C4-2B (cell line): ENCODE data around the gene ZC3H12C.

Experiments used
- H3K27ac ChIP-seq: fragments of 450-650 bp; 2 replicates; pipeline ENCODE4 v1.5.1; 2017
- ZFX ChIP-seq: fragments of 450-650 bp; IDR thresholded peaks from 2 replicates; pipeline ENCODE4 v1.6.1; 2017
- TF ChIP-seq, protein P1 (sequence below): fragments of 450-650 bp; conservative IDR thresholded peaks from 2 replicates; pipeline ENCODE4 v1.5.1; 2017; ENCODE audit warnings: mild to moderate bottlenecking

Gene ZC3H12C

DNA sequence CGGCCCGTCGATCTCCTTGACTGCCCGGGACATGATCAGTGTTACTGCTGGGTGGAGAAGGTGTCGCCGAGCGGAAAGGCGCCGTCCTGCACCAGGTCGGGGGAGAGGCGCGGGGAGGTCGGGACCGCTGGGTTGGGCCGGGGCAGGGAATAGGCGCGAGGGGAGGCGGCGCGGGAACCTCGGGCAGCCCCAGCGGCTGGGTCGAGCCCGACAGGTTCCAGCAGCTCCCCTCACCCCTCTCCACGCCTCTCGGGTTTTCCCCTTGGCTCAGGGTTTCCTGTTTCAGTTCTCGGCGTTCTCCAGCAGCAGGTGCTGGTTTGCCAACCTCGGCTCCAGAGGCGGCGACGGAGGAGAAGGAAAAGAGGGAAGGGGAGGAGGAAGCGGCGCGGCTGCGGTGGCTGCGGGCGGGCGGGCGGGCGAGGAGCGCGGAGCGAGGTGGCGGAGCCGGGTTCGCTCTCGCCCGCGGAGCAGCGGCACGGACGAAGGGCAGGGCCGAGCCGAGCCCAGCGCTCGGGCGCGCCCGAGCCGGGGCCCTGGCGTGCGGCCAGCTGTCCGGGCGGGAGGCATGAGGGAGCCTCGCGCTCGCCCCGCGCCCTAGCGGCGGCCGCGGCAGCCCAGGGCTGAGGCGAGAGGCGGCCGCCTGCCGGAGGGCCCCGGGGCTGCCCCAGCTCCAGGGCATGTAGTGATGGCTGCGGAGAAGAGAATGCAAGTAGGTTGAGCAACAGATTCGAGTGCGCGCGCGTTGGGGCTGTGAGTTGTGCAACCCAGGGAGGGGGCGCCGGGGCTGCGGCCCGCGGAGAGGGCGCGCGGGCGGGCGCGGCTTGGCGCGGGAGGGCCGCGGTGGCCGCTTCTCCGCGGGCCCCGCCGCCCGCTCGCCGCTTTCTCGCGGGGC lies at the start of gene ZC3H12C:
Gene ZC3H12C (plus strand): TSS at position 878 of the 892 bp plus-strand sequence. CDS start 20 bp downstream, outside the sequence.
- peak within 1 kb of the TSS; percentile 56; the same call in 1 of the 2 replicates for H3K27ac ChIP-seq
- TF ChIP-seq, protein P1, sequence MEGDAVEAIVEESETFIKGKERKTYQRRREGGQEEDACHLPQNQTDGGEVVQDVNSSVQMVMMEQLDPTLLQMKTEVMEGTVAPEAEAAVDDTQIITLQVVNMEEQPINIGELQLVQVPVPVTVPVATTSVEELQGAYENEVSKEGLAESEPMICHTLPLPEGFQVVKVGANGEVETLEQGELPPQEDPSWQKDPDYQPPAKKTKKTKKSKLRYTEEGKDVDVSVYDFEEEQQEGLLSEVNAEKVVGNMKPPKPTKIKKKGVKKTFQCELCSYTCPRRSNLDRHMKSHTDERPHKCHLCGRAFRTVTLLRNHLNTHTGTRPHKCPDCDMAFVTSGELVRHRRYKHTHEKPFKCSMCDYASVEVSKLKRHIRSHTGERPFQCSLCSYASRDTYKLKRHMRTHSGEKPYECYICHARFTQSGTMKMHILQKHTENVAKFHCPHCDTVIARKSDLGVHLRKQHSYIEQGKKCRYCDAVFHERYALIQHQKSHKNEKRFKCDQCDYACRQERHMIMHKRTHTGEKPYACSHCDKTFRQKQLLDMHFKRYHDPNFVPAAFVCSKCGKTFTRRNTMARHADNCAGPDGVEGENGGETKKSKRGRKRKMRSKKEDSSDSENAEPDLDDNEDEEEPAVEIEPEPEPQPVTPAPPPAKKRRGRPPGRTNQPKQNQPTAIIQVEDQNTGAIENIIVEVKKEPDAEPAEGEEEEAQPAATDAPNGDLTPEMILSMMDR, result peak; percentile 78
- no peak for TF ChIP-seq ZFX

DNA sequence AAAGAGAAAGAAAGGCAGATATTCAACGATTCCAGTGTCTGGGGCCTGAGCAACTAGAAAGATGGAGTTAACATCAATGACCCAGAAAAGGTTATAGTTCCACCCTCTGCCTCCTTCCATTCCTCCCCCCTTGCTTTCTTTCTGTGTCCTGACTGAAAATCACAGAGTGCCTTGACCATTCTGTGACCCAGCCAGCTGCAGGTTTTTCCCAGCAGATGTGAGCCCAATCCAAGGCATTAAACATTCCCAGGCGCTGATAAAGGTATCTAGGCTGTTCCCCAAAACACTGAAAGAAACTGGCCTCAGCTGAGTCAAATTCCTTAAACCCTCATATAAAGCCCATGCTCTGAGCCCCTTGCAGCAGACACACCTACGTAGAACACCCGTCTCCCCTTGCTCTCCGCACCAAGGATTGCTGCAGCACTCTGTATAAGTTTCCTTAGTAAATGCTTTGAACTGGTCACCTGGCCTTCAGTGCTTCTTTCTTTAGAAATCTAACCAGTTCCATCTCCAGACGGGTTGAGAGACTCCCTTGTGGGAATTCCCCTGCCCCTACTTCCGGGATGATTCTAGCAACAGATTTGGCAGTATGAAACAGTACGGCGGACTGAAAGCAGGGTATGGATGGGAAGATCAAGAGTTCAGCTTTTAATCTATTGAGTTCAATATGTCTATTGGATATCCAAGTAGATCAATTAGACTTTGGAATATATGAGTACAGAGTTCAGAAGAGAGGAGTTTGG lies 48.8 kb upstream of the ZC3H12C start:
- no peak for TF ChIP-seq ZFX
- TF ChIP-seq, protein P1, result no peak
- no peak overlapping the region for H3K27ac ChIP-seq

DNA sequence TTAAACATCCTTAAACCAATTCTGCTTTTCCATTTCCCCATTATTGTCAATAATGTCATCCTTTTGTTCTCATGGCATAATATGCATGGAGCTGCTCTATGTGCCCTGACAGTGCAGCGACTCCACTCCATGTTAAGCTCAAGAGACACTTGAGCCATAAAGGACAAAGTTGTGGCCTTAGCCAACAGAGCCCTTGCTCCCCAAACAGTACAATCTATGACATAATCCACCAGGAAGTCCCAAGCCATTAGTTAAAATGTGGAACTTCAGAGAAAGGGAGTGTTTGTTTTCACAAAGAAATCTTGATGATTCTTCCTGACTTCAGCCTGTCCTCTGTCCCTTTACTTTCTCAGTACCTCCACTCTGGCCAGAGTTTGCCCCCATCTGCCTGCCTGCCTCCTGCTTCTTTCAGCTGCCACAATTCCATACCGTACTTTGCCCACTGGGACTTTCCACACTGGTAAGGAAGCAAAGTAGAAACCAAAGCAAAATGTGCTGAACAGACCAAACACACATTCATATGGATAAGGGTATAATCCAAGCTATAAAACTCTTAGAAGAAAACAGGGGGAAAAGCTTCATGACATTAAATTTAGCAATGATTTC lies 46.3 kb upstream of the ZC3H12C start:
- no peak for TF ChIP-seq ZFX
- H3K27ac ChIP-seq, result no peak overlapping the region

DNA sequence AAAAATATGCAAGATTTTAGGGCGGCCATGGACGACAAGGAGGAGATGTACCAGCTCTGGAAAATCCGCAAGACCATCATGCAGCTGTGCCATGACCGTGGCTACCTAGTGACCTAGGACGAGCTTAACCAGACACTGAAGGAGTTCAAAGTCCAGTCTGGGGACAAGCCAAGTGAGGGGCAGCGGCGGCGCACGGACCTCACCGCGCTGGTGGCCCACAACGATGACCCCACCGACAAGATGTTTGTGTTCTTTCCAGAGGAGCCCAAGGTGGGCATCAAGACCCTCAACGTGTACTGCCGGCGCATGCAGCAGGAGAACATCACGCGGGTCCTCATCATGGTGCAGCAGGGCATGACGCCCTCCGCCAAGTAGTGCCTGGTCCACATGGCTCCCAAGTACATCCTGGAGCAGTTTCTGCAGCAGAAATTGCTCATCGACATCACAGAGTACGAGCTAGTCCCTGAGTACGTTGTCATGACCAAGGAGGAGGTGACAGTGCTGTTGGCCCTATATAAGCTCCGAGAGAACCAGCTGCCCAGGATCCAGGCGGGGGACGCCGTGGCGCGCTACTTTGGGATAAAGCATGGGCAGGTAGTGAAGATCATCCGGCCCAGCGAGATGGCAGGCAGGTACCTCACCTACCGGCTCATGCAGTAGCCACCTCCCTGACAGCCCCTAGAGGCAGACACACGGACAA lies 43.5 kb upstream of the ZC3H12C start:
- no peak for TF ChIP-seq ZFX
- TF ChIP-seq, protein P1, result no peak
- no peak overlapping the region for H3K27ac ChIP-seq

DNA sequence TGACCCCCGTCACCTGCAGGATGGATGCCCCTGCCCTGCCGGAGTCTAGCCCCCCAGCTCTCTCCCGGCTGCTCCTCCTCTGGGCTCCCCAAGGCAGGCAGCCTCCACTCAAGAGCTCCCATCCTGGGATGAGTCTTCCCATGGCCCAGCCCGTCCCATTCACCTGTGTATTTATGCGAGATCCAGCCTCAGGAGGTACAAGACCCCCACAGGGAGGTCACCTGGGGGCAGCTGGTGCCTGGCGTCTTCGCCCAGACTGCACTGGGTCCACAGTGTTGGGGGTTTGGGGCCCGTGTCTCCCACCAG lies 43.0 kb upstream of the ZC3H12C start:
- TF ChIP-seq, protein P1, result no peak
- no peak for TF ChIP-seq ZFX
- H3K27ac ChIP-seq, result no peak overlapping the region

DNA sequence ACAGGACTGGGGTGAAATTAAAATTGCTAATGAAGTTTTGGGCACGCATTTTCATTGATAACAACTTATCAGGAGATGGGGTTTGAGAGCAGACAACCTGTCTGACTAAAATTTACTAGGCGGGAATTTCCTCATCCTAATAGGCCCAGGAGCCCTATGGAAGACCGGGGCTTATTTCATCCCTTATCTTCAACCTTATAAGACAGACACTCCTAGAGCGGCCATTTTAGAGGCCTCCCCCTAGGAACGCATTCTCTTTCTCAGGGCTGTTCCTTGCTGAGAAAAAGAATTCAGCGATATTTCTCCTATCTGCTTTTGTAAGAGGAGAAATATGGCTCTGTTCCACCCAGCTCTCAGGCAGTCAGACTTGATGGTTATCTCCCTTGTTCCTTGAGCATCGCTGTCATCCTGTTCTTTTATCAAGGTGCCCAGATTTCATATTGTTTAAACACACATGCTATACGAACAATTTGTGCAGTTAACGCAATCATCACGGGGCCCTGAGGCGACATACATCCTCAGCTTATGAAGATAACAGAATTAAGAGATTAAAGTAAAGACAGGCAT lies 39.3 kb upstream of the ZC3H12C start:
- H3K27ac ChIP-seq, result no peak overlapping the region
- TF ChIP-seq, protein P1, result no peak
- no peak for TF ChIP-seq ZFX

DNA sequence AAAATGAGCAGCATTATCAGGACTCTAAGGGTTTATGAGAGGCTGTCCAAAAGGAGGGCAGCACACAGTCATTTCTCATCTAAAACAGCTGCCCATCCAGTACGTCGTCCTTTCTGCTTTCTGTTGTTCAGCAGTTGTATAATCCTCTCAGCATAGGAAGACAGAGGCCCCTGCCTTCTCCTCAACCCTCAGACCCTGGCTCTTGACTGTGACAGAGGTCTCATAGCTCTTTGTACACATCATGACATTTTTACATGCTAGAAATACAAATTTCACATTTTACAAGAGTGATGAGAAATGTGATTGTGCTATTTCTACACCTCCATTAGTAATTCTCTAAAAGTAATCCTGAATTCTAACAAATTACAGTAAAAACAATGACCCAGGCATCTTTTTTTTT lies 36.2 kb upstream of the ZC3H12C start:
- TF ChIP-seq, protein P1, result no peak
- no peak for TF ChIP-seq ZFX
- no peak overlapping the region for H3K27ac ChIP-seq
